ENCODE results near the gene MPO. TPM values are rescaled to one million over a fixed set of nuclear protein-coding genes. Genes with fewer than 3 reads are reported as not detected.

Gene MPO
- total and polyA plus RNA-seq, 8 donors = 0.03 to 7.7 (median 0.46) TPM; not detected in 5

- no peak for DNase-seq
- TF ChIP-seq EP300 (IDR thresholded peaks at IDR 0.05) (no peak), CTCF (IDR thresholded peaks at IDR 0.05) (no peak), POLR2A (IDR thresholded peaks at IDR 0.05) (no peak), POLR2AphosphoS5 (IDR thresholded peaks at IDR 0.05) (no peak)
- no peak overlapping the region for H3K4me3 ChIP-seq
- no peaks in the 10 kb centered on the region for H3K36me3 ChIP-seq
- H3K27ac ChIP-seq = no peak overlapping the region
- WGBS, 5 donors = 37 to 63% (median 45%) methylated on average over 5 to 6 of the region's 6 CpGs
- intact Hi-C loops (cut with DNase I; ENCODE audit: low total_unique reads) = no loop called here
- H3K4me1 ChIP-seq = no peaks in the 10 kb centered on the region
- no peaks in the 10 kb centered on the region for H3K9me3 ChIP-seq
- H3K27me3 ChIP-seq = peaks cover 0 to 54% (median 0%) of the 10 kb centered on the region in 3 donors
Observed at GRCh38 chr17:58284613-58285421, 4.1 kb upstream of the MPO start.

- H3K36me3 ChIP-seq = no peaks in the 10 kb centered on the region
- no peak overlapping the region for H3K27ac ChIP-seq
- no peaks in the 10 kb centered on the region for H3K9me3 ChIP-seq
- intact Hi-C loops (cut with DNase I; ENCODE audit: low total_unique reads) = no loop called here
- H3K27me3 ChIP-seq = peaks cover 0 to 56% (median 3%) of the 10 kb centered on the region in 3 donors
- H3K4me1 ChIP-seq = peaks cover 6 to 7% (median 6%) of the 10 kb centered on the region in 4 donors
- DNase-seq = no peak
- TF ChIP-seq POLR2AphosphoS5 (IDR thresholded peaks at IDR 0.05) = no peak
- TF ChIP-seq CTCF (IDR thresholded peaks at IDR 0.05) = no peak
- no peak for TF ChIP-seq EP300 (IDR thresholded peaks at IDR 0.05)
- no peak for TF ChIP-seq POLR2A (IDR thresholded peaks at IDR 0.05)
- H3K4me3 ChIP-seq = no peak overlapping the region
- 64 to 71% (median 66%) methylated on average over 11 to 12 of the region's 12 CpGs for WGBS, 5 donors
Observed at GRCh38 chr17:58283674-58284612, 3.2 kb upstream of the MPO start.

- Histone ChIP-seq H3K27ac (no peak overlapping the region), H3K36me3 (no peaks in the 10 kb centered on the region), H3K4me3 (no peak overlapping the region), H3K27me3 (peaks cover 0 to 47% (median 7%) of the 10 kb centered on the region in 3 donors), H3K4me1 (peaks cover 7 to 16% (median 13%) of the 10 kb centered on the region in 4 donors), H3K9me3 (no peaks in the 10 kb centered on the region)
- no peak for DNase-seq
- TF ChIP-seq CTCF (IDR thresholded peaks at IDR 0.05) = no peak
- WGBS, 5 donors = 79 to 87% (median 84%) methylated on average over 6 of the region's 6 CpGs
- intact Hi-C loops (cut with DNase I; ENCODE audit: low total_unique reads) = no loop called here
Observed at GRCh38 chr17:58282442-58282841, 1.7 kb upstream of the MPO start.

- H3K36me3 ChIP-seq = no peaks in the 10 kb centered on the region
- H3K4me1 ChIP-seq = peaks cover 7 to 16% (median 13%) of the 10 kb centered on the region in 4 donors
- no peaks in the 10 kb centered on the region for H3K9me3 ChIP-seq
- H3K4me3 ChIP-seq = no peak overlapping the region
- DNase-seq = no peak
- peaks cover 0 to 47% (median 7%) of the 10 kb centered on the region in 3 donors for H3K27me3 ChIP-seq
- intact Hi-C loops (cut with DNase I; ENCODE audit: low total_unique reads) = no loop called here
- H3K27ac ChIP-seq = no peak overlapping the region
- TF ChIP-seq POLR2A (IDR thresholded peaks at IDR 0.05) = no peak
- TF ChIP-seq EP300 (IDR thresholded peaks at IDR 0.05) = no peak
- TF ChIP-seq CTCF (IDR thresholded peaks at IDR 0.05) = no peak
- TF ChIP-seq POLR2AphosphoS5 (IDR thresholded peaks at IDR 0.05) = no peak
- 36 to 53% (median 50%) methylated on average over 2 of the region's 2 CpGs; no CpG with 5 or more reads in 1 of the 5 donors for WGBS, 5 donors
Observed at GRCh38 chr17:58281511-58282011, 826 bp upstream of the MPO start.

All from stomach (tissue), 9 donors.